Measurements from ENCODE around the gene CKB.
A peak's percentile ranks its signal among the peaks of the same experiment; 100 is the strongest.

CKB gene

DNA sequence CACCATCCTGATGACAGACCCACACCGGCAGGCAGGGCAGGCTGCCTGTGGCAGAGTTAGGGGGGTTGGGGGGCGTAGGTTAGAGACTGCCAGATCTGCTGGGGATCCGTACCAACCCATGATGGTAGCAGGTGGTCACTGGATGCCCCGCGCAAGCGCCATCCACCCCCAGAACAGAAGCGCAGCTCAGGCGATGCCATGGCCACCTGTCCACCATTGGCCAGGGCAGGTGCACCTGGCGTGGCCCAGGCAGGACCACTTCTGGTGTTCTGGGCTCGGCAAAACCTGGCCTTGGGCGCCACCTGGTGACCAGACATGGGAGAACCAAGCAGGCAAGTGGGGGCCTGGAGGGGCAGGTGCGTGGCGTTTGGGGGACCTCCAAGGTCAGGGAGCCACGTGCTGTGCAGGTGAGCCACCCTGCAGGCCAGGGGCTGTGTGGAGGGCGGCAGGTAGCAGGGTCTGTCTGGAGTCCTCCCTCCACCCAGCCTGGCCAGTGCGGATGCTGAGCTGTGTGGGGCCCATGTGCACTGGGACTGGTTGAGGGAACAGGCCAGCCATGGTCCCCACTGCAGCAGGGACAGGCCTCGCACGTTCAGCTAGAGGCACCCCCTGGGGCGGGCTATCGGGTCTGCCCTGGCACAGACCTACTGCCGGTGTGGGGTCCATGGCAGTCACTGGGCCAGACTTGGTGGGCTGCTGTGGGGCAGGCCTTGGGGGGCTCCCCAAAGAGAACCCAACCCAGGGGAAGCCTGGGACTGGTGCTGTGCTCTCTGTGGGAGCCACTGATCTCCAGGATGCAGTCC lies 24.2 kb upstream of the CKB start:
- no peak for TF ChIP-seq JUND (IDR thresholded peaks at IDR 0.05; ENCODE audit: low read depth)
- peak; percentile 79 to 96 for DNase-seq (ENCODE audit: low read depth in 1 of 2, low spot score in 1 of 2)

DNA sequence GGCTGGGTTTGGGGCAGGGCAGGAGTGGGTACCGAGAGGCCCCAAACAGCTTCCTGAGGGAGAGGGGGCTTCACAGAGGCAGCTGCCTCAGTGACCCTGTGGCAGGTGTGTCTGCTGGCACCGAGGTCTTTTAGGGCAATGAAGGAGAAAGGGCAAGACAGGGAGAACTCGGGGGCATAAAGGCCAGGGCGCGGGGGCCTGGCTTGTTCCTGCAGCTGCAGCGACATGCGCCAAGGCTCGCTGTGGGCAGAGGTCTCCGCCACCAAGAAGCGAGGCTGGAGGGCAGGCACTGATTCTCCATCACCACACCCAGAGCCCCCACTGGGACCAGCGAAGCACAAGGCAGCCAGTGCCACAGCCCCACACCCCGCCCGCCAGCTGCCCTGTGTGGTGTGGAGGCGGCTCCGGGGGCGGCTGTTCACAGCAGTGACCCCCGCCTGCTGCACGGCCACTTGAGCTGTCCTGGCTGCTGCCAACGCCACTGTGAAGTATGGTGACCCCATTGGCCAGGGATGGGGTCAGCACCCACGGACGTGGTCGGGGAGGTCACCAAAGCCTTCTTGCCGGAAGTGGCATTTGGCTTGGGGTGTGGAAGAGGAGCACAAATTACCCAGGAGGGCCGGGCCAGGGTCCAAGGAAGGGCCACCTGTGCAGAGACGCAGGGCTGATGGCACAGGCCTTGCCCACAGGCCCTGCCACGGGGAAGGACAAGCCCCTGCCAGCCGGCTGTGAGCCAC lies 23.5 kb upstream of the CKB start:
- in situ Hi-C loops (cut with HindIII; ENCODE audit: low pct_unique_long_range_greater_than_20kb, low sequenced_read_pairs), result no loop called here
- DNase-seq (ENCODE audit: low read depth in 1 of 2, low spot score in 1 of 2), result no peak
- no peak for TF ChIP-seq JUND (IDR thresholded peaks at IDR 0.05; ENCODE audit: low read depth)

More for the DNA sequence above, 24.2 kb upstream of the CKB start:
- in situ Hi-C loops (cut with HindIII; ENCODE audit: low pct_unique_long_range_greater_than_20kb, low sequenced_read_pairs), result no loop called here

DNA sequence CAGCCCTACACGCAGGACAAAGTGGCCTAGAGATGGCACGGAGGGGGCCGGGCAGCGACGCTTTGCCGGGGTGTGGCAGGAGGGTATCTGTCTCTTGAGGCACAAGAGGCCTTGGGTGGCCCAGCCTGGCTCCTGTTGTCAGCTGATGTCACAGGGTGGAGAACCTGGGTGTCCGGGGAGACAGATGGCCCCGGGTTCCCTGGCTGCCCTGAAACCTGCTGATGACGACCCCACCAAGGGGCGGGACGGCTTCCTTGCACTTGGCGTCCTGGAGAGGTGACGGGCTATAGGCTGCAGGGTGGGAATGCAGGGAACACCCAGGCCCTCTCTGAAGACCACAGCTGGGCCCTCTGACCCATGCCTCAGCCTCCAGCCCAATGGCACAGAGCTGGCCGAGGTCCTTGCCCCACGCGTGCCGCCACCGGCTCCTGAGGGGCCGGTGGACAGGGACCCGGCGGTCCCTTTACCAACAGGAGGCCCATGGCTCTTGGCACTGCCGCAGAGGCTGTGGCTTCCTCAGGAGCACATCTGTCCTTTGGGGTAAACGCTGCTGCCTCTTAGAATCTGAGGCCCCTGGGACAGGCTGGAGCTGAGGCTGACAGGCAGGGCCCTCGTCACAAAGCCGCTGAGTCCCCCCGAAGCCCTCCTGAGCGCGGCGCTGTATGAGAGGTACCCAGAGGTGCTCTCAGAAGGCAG lies 22.7 kb upstream of the CKB start:
- in situ Hi-C loops (cut with HindIII; ENCODE audit: low pct_unique_long_range_greater_than_20kb, low sequenced_read_pairs), result no loop called here
- TF ChIP-seq JUND (IDR thresholded peaks at IDR 0.05; ENCODE audit: low read depth), result no peak
- DNase-seq (ENCODE audit: low read depth in 1 of 2, low spot score in 1 of 2), result no peak

DNA sequence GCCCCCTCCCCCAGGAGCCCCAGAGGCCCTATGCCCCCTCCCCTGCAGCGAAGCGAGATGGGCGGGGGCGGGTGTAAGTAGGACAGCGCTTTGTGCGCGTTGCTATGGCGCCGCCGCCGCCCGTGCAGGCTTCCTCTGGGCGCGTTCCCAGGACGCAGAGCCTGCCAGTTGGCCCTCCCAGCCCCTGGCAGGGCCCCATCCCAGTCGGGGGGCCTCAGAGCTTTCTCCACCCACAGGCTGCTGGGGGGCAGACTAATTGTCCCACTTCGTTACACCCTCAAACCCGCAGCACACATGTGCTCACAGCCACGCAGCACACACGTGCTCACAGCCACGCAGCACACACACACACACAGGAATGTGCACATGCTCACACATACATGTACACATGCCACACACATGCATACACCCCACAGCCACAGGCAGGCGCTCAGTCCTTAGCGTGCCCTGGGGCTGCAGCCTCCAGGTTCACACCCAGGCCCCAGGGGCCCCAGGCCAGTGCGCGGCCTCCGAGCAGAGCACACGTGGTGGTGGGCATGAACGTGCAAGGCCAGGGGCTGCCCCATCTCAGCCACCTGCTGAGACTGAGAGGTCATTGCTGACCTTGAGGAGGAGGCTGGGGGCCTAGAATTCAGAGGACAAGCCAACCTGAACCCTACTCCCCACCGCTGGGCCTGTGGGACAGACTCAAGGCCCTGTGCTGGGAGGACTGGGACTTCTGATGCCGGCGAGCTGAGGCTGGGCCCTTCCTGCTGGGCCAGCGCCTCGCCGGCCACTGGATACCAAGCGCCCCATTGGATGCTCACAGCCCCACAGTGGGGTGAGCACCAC lies 22.0 kb upstream of the CKB start:
- no peak for TF ChIP-seq JUND (IDR thresholded peaks at IDR 0.05; ENCODE audit: low read depth)
- no peak for DNase-seq (ENCODE audit: low read depth in 1 of 2, low spot score in 1 of 2)
- in situ Hi-C loops (cut with HindIII; ENCODE audit: low pct_unique_long_range_greater_than_20kb, low sequenced_read_pairs), result no loop called here

DNA sequence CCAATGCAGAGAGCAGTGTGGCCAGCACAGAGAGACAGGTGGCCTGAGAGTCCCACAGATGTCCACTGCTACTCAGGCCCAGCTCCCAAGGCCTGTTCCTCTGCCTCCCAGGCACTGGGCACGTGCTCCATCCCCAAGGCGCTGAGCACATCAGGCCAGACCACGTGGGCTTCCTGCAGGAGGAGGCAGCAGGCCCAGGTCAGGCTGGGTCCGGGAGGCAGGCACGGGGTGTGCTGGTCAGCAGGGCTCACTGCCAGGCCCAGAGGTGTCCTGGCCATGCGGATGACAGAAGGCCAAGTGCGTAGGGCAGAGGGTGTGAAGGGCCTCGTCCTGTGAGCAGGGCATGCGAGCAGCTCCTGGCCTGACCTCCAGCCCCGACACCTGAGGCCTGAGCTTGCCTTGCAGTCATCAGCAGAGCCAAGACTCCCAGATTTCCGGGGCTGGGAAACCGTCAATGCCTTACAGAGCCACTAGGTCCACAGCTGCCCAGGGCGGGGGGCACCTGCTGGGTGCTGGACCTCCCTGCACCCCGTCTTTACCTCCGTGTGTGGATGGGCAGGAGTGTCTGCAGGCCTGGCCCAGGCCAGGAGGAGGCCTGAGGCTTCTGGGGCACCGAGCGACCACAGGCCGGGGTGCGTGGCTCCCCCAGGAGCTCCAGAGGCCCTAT lies 21.2 kb upstream of the CKB start:
- in situ Hi-C loops (cut with HindIII; ENCODE audit: low pct_unique_long_range_greater_than_20kb, low sequenced_read_pairs), result no loop called here
- no peak for DNase-seq (ENCODE audit: low read depth in 1 of 2, low spot score in 1 of 2)
- no peak for TF ChIP-seq JUND (IDR thresholded peaks at IDR 0.05; ENCODE audit: low read depth)

DNA sequence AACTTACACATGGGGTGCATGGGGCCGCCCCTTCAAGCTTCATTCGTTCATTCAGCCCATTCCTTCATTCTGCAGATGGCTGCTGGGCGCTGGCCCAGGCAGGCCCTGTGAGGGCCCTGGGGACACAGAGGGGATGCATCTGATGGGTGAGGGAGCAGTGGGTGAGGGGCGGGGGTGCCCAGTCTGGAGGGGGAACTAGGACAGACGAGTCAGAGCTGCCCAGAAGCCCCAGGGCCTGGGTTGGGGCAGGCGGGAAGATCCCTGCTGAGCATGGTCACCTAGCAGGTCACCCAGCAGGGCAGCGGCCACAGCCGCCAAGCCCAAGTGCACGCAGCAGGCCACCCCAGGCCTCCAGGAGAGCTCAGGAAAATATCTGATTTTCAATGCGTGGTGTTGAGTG lies 20.5 kb upstream of the CKB start:
- no peak for DNase-seq (ENCODE audit: low read depth in 1 of 2, low spot score in 1 of 2)
- TF ChIP-seq JUND (IDR thresholded peaks at IDR 0.05; ENCODE audit: low read depth), result no peak
- in situ Hi-C loops (cut with HindIII; ENCODE audit: low pct_unique_long_range_greater_than_20kb, low sequenced_read_pairs), result no loop called here

DNA sequence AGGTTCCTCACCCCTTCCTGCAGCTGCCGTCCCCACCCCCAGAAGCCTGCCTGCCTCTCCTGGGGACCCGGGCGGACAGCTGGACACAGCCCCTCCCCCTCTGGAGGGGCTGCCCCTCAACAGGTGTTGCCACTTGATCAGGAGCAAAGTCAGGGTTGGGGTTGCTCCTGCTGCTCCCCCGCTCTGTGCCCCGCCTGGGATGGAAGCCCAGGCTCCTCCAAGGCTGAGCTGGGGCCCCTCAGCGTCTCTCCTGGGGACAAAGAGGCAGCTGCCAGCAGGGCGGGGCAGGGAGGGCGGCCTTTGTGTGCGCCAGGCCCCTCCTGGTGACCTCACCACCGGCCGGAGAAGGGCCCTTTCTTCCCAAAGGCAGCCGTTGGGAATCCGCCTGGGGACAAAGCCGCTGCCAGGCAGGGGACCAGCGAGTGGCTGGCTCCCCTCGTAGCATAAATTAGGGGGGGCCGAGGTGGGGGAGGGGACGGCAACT lies 20.0 kb upstream of the CKB start:
- in situ Hi-C loops (cut with HindIII; ENCODE audit: low pct_unique_long_range_greater_than_20kb, low sequenced_read_pairs), result no loop called here
- no peak for DNase-seq (ENCODE audit: low read depth in 1 of 2, low spot score in 1 of 2)
- TF ChIP-seq JUND (IDR thresholded peaks at IDR 0.05; ENCODE audit: low read depth), result no peak

DNA sequence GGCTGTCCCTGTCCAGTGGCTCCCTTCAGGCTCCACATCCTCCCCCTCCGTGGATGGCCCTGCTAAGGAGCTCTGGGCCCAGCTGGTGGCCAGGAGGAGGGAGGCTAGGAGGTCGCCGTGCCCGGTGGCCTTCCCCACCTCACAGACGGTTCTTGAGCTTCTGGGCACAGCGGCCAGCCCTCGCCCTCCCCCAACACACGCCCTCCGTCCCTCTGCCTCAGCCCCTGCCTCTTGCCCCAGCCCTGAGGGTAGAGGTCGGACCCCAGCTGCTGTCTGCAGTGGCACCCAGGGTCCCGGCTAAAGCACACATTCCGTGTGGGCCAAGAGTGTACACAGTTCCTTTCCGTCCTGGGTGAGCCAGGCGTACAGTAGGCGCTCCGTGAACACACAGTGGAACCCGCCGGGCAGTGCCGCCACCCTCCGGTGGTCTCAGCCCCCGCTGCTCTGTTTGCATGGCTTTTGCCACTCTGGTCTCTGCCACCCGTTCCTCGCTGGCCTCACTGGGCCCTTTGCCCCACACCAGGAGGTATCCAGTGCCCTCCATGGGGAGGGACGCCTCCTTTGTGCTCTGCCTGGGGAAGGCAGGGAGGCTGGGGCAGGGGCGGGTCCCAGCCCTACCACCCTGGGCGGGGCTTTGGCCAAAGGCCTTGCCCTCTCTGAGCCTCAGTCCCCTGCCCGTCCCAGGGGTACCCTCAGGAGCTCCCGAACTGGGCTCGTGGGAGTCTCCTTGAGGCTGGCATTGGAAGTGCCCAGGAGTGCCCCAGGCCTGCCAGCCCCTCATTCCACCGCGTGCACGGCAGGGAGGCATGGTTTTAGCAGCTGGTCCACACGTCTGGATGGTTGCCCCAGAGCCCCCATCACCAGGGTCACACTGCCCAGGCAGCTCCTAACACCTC lies 19.3 kb upstream of the CKB start:
- TF ChIP-seq JUND (IDR thresholded peaks at IDR 0.05; ENCODE audit: low read depth), result no peak
- in situ Hi-C loops (cut with HindIII; ENCODE audit: low pct_unique_long_range_greater_than_20kb, low sequenced_read_pairs), result no loop called here
- no peak for DNase-seq (ENCODE audit: low read depth in 1 of 2, low spot score in 1 of 2)

DNA sequence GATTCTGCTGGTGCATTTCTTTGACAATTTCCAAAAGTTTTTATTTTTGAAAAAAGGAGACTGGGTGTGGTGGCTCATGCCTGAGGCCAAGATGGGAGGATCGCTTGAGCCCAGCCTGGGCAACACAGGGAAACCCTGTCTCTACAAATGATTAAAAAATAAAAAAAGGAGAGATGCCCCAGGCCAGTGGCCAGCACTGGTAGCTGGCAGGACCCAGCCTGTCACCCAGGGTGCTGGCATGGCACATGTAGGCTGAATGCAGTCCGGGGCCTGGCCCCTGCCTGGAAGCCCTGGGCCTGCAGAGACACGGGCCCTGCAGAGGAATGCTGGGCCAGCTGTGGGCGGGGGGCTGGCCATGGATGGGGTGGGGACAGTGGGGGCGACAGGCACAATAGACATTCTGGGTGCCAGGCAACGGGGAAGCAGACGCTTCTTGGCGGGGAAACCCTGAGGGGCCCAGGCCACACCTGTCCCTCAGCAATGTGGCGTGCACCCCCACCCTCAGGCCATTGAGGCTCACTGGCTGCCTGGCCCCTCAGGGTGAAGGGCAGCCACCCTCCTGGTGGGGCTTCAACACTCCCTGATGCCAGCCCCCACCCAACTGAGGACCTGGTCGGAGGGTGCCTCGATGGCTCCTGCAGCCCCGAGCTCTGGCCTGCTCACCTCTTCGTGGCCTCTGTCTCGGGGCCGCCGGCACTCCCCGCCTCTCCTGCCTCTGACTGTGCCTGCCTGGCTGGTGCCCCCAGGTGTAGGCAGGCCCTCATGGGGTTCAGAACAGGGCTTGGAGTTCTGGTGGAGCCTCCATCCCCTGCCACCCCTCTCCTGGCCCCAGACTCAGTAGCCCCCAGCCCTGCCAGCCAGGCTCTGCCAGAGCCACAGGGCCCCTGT lies 18.4 kb upstream of the CKB start:
- in situ Hi-C loops (cut with HindIII; ENCODE audit: low pct_unique_long_range_greater_than_20kb, low sequenced_read_pairs), result no loop called here
- TF ChIP-seq JUND (IDR thresholded peaks at IDR 0.05; ENCODE audit: low read depth), result no peak
- no peak for DNase-seq (ENCODE audit: low read depth in 1 of 2, low spot score in 1 of 2)

Measured in T47D (cell line).